Placental pericyte (primary cell): ENCODE measurements around the gene MEF2C. TPM values are rescaled to one million over a fixed set of nuclear protein-coding genes. Genes with fewer than 3 reads are reported as not detected.

Source experiments
- small RNA-seq: library from RNA; depleted of rRNA; stranded (forward); fragments of <200 nt; gene quantifications from one replicate; pipeline ENCODE3, GENCODE V24; 2012; ENCODE audit warnings: low replicate concordance
- total RNA-seq: library from RNA; depleted of rRNA; stranded (reverse); fragments of >200 nt; gene quantifications from 2 replicates; pipeline ENCODE4 v1.2.3, GENCODE V29; 2012

MEF2C gene
- 0.22 and 11.3 TPM in 2 replicates for total RNA-seq

GRCh38 chr5:88883059-88883835 lies at the start of gene MEF2C:
Gene MEF2C, minus strand, starts transcription at chr5:88883184. Its CDS starts 59,396 bp downstream, at chr5:88823788.

Small RNA genes within 50 kb of the gene (small RNA-seq; reads per million reads assigned to genes)
- not detected for gene AC008525.2
